DND-41 (cell line): ENCODE measurements around the gene ECM1.

Experiments
- EZH2 ChIP-seq: IDR thresholded peaks from 3 replicates; pipeline ENCODE4 v1.6.1; 2012; ENCODE audit warnings: borderline replicate concordance, low read depth, mild to moderate bottlenecking, moderate library complexity, low read length, inconsistent platforms; ENCODE audit not compliant: severe bottlenecking
- TF ChIP-seq, protein P1 (sequence below): IDR thresholded peaks from 2 replicates; pipeline ENCODE4 v1.5.1; 2012; ENCODE audit warnings: borderline replicate concordance, low read length, moderate library complexity, mild to moderate bottlenecking; ENCODE audit not compliant: poor library complexity, severe bottlenecking; ENCODE audit errors: extremely low read depth

- TF ChIP-seq, protein P1, sequence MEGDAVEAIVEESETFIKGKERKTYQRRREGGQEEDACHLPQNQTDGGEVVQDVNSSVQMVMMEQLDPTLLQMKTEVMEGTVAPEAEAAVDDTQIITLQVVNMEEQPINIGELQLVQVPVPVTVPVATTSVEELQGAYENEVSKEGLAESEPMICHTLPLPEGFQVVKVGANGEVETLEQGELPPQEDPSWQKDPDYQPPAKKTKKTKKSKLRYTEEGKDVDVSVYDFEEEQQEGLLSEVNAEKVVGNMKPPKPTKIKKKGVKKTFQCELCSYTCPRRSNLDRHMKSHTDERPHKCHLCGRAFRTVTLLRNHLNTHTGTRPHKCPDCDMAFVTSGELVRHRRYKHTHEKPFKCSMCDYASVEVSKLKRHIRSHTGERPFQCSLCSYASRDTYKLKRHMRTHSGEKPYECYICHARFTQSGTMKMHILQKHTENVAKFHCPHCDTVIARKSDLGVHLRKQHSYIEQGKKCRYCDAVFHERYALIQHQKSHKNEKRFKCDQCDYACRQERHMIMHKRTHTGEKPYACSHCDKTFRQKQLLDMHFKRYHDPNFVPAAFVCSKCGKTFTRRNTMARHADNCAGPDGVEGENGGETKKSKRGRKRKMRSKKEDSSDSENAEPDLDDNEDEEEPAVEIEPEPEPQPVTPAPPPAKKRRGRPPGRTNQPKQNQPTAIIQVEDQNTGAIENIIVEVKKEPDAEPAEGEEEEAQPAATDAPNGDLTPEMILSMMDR: no peak
- TF ChIP-seq EZH2: no peak
These were observed 27.8 kb downstream of the ECM1 start for GRCh38 chr1:150535511-150536287.
